ENCODE measurements around the gene PCCA.
"Not testable (repeated sequence)": the region's sequence is repeated elsewhere in the genome, so short reads cannot be mapped to it uniquely, and the experiment has no call there.

Gene PCCA

DNA sequence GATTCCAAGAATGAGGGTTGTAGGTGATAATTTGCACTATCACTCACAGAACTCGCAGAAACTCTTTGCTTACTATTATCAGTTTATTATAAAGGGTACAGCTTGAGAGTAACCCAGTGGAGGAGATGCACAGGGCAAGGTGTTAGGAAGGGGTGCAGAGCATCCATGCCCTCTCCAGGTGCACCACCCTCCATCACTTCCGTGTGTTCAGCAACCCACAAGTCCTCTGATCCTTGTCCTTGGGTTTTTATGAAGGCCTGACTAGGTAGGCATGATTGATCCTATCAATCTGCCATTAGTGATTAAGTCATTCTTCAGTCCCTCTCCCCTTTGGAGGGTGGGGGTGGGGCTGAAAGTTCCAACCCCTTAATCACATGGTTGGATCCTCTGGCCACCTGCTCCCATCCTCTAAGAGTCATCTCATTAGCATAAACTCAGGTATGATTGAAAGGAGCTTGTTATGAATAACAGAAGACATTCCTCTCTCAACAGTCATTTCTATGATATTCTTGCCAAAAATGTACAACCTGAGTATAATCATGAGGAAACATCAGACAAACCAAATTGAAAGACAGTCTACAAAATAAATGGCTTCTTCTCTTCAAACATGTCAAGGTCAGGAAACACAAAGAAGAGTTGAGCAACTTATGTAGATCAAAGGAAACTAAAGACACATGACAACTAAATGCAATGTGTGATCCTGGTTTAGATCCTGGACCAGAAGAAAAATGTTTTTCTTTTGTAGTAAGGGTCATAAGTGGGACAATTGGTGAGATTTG is 225.4 kb downstream of the PCCA start:
- Histone ChIP-seq H3K4me3 (ENCODE audit: low read depth in 1 of 2, low read length in 2 of 2) (no peak overlapping the region), H3K27ac (ENCODE audit: low read length) (no peak overlapping the region), H3K9me3 (ENCODE audit: control insufficient read depth in 1 of 2, low read length in 2 of 2) (no peaks in the 10 kb centered on the region), H3K27me3 (ENCODE audit: low read depth, low read length) (no peaks in the 10 kb centered on the region), H3K4me1 (ENCODE audit: control insufficient read depth in 1 of 2, insufficient read depth in 2 of 2, low read length in 2 of 2) (no peaks in the 10 kb centered on the region), H3K36me3 (ENCODE audit: control insufficient read depth in 1 of 2, insufficient read depth in 2 of 2, low read length in 2 of 2) (peaks cover 0 to 21% of the 10 kb centered on the region in 2 donors)

- no peaks in the 10 kb centered on the region for H3K27me3 ChIP-seq (ENCODE audit: low read depth, low read length)
- peaks cover 0 to 21% of the 10 kb centered on the region in 2 donors for H3K36me3 ChIP-seq (ENCODE audit: control insufficient read depth in 1 of 2, insufficient read depth in 2 of 2, low read length in 2 of 2)
- H3K4me3 ChIP-seq (ENCODE audit: low read depth in 1 of 2, low read length in 2 of 2), result no peak overlapping the region
- no peak overlapping the region for H3K27ac ChIP-seq (ENCODE audit: low read length)
- H3K4me1 ChIP-seq (ENCODE audit: control insufficient read depth in 1 of 2, insufficient read depth in 2 of 2, low read length in 2 of 2), result no peaks in the 10 kb centered on the region
- H3K9me3 ChIP-seq (ENCODE audit: control insufficient read depth in 1 of 2, low read length in 2 of 2), result no peaks in the 10 kb centered on the region
Observed at GRCh38 chr13:100315522-100315921, 226.6 kb downstream of the PCCA start.

DNA sequence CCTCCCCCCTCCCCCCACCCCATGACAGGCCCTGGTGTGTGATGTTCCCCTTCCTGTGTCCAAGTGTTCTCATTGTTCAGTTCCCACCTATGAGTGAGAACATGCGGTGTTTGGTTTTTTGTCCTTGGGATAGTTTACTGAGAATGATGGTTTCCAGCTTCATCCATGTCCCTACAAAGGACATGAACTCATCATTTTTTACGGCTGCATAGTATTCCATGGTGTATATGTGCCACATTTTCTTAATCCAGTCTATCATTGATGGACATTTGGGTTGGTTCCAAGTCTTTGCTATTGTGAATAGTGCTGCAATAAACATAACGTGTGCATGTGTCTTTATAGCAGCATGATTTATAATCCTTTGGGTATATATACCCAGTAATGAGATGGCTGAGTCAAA is 229.6 kb downstream of the PCCA start:
- not testable (repeated sequence) for H3K27me3 ChIP-seq (ENCODE audit: low read depth, low read length); H3K27ac ChIP-seq (ENCODE audit: low read length); H3K4me1 ChIP-seq (ENCODE audit: control insufficient read depth in 1 of 2, insufficient read depth in 2 of 2, low read length in 2 of 2); H3K9me3 ChIP-seq (ENCODE audit: control insufficient read depth in 1 of 2, low read length in 2 of 2); H3K4me3 ChIP-seq (ENCODE audit: low read depth in 1 of 2, low read length in 2 of 2)
- H3K36me3 ChIP-seq (ENCODE audit: control insufficient read depth in 1 of 2, insufficient read depth in 2 of 2, low read length in 2 of 2), result peaks cover 0 to 22% of the 10 kb centered on the region in 2 donors

- peaks cover 6 to 12% of the 10 kb centered on the region in 2 donors for H3K36me3 ChIP-seq (ENCODE audit: control insufficient read depth in 1 of 2, insufficient read depth in 2 of 2, low read length in 2 of 2)
- no peak overlapping the region for H3K27ac ChIP-seq (ENCODE audit: low read length)
- H3K27me3 ChIP-seq (ENCODE audit: low read depth, low read length), result no peaks in the 10 kb centered on the region
- no peaks in the 10 kb centered on the region for H3K9me3 ChIP-seq (ENCODE audit: control insufficient read depth in 1 of 2, low read length in 2 of 2)
- no peaks in the 10 kb centered on the region for H3K4me1 ChIP-seq (ENCODE audit: control insufficient read depth in 1 of 2, insufficient read depth in 2 of 2, low read length in 2 of 2)
- H3K4me3 ChIP-seq (ENCODE audit: low read depth in 1 of 2, low read length in 2 of 2), result no peak overlapping the region
Observed at GRCh38 chr13:100323937-100324336, 235.0 kb downstream of the PCCA start.

- Histone ChIP-seq H3K9me3 (ENCODE audit: control insufficient read depth in 1 of 2, low read length in 2 of 2) (no peaks in the 10 kb centered on the region), H3K4me3 (ENCODE audit: low read depth in 1 of 2, low read length in 2 of 2) (no peak overlapping the region), H3K36me3 (ENCODE audit: control insufficient read depth in 1 of 2, insufficient read depth in 2 of 2, low read length in 2 of 2) (peaks cover 6 to 44% of the 10 kb centered on the region in 2 donors), H3K27me3 (ENCODE audit: low read depth, low read length) (no peaks in the 10 kb centered on the region), H3K27ac (ENCODE audit: low read length) (no peak overlapping the region), H3K4me1 (ENCODE audit: control insufficient read depth in 1 of 2, insufficient read depth in 2 of 2, low read length in 2 of 2) (no peaks in the 10 kb centered on the region)
Observed at GRCh38 chr13:100330662-100331061, 241.8 kb downstream of the PCCA start.

- no peaks in the 10 kb centered on the region for H3K27me3 ChIP-seq (ENCODE audit: low read depth, low read length)
- peaks cover 3 to 40% of the 10 kb centered on the region in 2 donors for H3K36me3 ChIP-seq (ENCODE audit: control insufficient read depth in 1 of 2, insufficient read depth in 2 of 2, low read length in 2 of 2)
- no peaks in the 10 kb centered on the region for H3K4me1 ChIP-seq (ENCODE audit: control insufficient read depth in 1 of 2, insufficient read depth in 2 of 2, low read length in 2 of 2)
Observed at GRCh38 chr13:100333141-100333540, 244.2 kb downstream of the PCCA start.

DNA sequence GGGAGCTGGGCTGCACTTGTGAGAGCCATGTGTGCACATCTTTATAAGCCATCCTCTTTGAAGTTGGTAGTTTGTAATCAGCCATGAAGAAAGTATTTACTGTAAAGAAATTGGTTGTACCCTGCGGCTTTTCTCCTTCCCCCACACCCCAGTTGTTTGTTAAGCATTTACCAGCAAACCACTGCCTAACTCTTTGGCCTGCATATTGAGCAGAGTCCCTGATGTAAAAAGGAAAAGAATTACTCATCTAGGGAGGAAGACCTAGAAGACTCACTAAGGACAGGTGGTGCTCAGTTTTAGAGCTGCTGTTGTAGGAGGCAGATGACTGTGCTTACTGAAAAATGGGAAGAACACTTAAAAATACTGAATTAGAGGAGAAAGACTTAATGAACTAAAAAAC is 245.3 kb downstream of the PCCA start:
- no peak overlapping the region for H3K27ac ChIP-seq (ENCODE audit: low read length)
- no peaks in the 10 kb centered on the region for H3K9me3 ChIP-seq (ENCODE audit: control insufficient read depth in 1 of 2, low read length in 2 of 2)
- peaks cover 3 to 40% of the 10 kb centered on the region in 2 donors for H3K36me3 ChIP-seq (ENCODE audit: control insufficient read depth in 1 of 2, insufficient read depth in 2 of 2, low read length in 2 of 2)
- no peaks in the 10 kb centered on the region for H3K27me3 ChIP-seq (ENCODE audit: low read depth, low read length)
- no peak overlapping the region for H3K4me3 ChIP-seq (ENCODE audit: low read depth in 1 of 2, low read length in 2 of 2)
- H3K4me1 ChIP-seq (ENCODE audit: control insufficient read depth in 1 of 2, insufficient read depth in 2 of 2, low read length in 2 of 2), result no peaks in the 10 kb centered on the region

More at GRCh38 chr13:100333141-100333540, 244.2 kb downstream of the PCCA start:
- Histone ChIP-seq H3K4me3 (ENCODE audit: low read depth in 1 of 2, low read length in 2 of 2) (no peak overlapping the region), H3K9me3 (ENCODE audit: control insufficient read depth in 1 of 2, low read length in 2 of 2) (no peaks in the 10 kb centered on the region), H3K27ac (ENCODE audit: low read length) (no peak overlapping the region)

- Histone ChIP-seq H3K4me3 (ENCODE audit: low read depth in 1 of 2, low read length in 2 of 2) (no peak overlapping the region), H3K27me3 (ENCODE audit: low read depth, low read length) (no peaks in the 10 kb centered on the region), H3K27ac (ENCODE audit: low read length) (no peak overlapping the region), H3K9me3 (ENCODE audit: control insufficient read depth in 1 of 2, low read length in 2 of 2) (no peaks in the 10 kb centered on the region), H3K36me3 (ENCODE audit: control insufficient read depth in 1 of 2, insufficient read depth in 2 of 2, low read length in 2 of 2) (peaks cover 3 to 37% of the 10 kb centered on the region in 2 donors), H3K4me1 (ENCODE audit: control insufficient read depth in 1 of 2, insufficient read depth in 2 of 2, low read length in 2 of 2) (no peaks in the 10 kb centered on the region)
Observed at GRCh38 chr13:100336795-100337516, 248.1 kb downstream of the PCCA start.

DNA sequence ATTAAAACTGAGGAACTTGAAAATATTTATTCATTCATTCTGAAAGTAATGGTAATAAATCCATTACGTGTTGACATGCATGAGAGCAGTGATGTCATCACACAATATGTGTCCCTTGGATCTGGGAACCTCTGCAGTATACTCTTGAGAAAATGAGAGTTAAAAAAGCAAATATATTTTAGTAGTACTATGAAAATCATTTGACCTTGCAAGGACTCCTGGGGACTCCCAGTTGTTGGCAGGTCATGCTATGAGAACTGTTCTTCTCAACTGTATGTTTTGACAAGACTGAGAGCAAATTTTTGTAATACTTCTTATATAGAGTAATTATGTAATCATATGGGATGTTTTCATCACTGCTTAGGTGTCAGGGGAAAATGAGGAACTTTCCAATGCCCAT is 249.4 kb downstream of the PCCA start:
- Histone ChIP-seq H3K9me3 (ENCODE audit: control insufficient read depth in 1 of 2, low read length in 2 of 2) (no peaks in the 10 kb centered on the region), H3K36me3 (ENCODE audit: control insufficient read depth in 1 of 2, insufficient read depth in 2 of 2, low read length in 2 of 2) (peaks cover 3 to 24% of the 10 kb centered on the region in 2 donors), H3K27me3 (ENCODE audit: low read depth, low read length) (no peaks in the 10 kb centered on the region)

GRCh38 chr13:100339411-100339940 is 250.6 kb downstream of the PCCA start:
- no peaks in the 10 kb centered on the region for H3K9me3 ChIP-seq (ENCODE audit: control insufficient read depth in 1 of 2, low read length in 2 of 2)
- H3K36me3 ChIP-seq (ENCODE audit: control insufficient read depth in 1 of 2, insufficient read depth in 2 of 2, low read length in 2 of 2), result peaks cover 3 to 17% of the 10 kb centered on the region in 2 donors
- H3K27ac ChIP-seq (ENCODE audit: low read length), result no peak overlapping the region
- H3K4me3 ChIP-seq (ENCODE audit: low read depth in 1 of 2, low read length in 2 of 2), result no peak overlapping the region
- no peaks in the 10 kb centered on the region for H3K27me3 ChIP-seq (ENCODE audit: low read depth, low read length)
- H3K4me1 ChIP-seq (ENCODE audit: control insufficient read depth in 1 of 2, insufficient read depth in 2 of 2, low read length in 2 of 2), result no peaks in the 10 kb centered on the region

More for the DNA sequence above, 249.4 kb downstream of the PCCA start:
- no peak overlapping the region for H3K4me3 ChIP-seq (ENCODE audit: low read depth in 1 of 2, low read length in 2 of 2)
- no peak overlapping the region for H3K27ac ChIP-seq (ENCODE audit: low read length)
- no peaks in the 10 kb centered on the region for H3K4me1 ChIP-seq (ENCODE audit: control insufficient read depth in 1 of 2, insufficient read depth in 2 of 2, low read length in 2 of 2)

- Histone ChIP-seq H3K9me3 (ENCODE audit: control insufficient read depth in 1 of 2, low read length in 2 of 2) (peaks cover 0 to 9% of the 10 kb centered on the region in 2 donors), H3K36me3 (ENCODE audit: control insufficient read depth in 1 of 2, insufficient read depth in 2 of 2, low read length in 2 of 2) (peaks cover 3 to 17% of the 10 kb centered on the region in 2 donors), H3K4me3 (ENCODE audit: low read depth in 1 of 2, low read length in 2 of 2) (no peak overlapping the region), H3K27me3 (ENCODE audit: low read depth, low read length) (no peaks in the 10 kb centered on the region), H3K4me1 (ENCODE audit: control insufficient read depth in 1 of 2, insufficient read depth in 2 of 2, low read length in 2 of 2) (no peaks in the 10 kb centered on the region), H3K27ac (ENCODE audit: low read length) (no peak overlapping the region)
Observed at GRCh38 chr13:100340865-100341264, 252.0 kb downstream of the PCCA start.

All from muscle layer of duodenum (tissue), 2 donors.